ENCODE results near the gene EIF2AK2. TPM values are rescaled to one million over a fixed set of nuclear protein-coding genes. Genes with fewer than 3 reads are reported as not detected.

EIF2AK2 gene
- total RNA-seq, 1 donor from 2014 or later: 34.7 TPM

DNA sequence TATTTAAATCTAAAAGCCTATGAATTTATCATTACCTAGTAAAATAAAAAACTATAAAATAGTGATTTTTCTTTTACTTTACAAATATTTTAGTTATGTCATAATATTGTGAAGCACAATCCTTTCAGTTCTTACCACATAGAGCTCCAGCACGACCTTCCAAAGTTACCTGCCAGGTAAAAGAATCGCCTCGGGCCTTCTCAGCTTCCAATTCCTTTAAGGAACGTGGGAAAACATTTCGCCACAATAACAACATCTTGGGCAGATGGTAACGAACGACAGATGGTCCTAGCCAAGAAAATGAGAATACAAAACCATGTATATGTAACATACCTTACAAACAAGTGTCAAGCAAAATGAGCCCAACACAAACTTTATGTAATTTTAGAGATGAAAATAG, 96.3 kb downstream of the EIF2AK2 start:
- H3K27ac Mint-ChIP-seq: no peak overlapping the region

GRCh38 chr2:37059841-37060240, 96.9 kb downstream of the EIF2AK2 start:
- H3K27me3 Mint-ChIP-seq: no peaks in the 10 kb centered on the region
- no peak overlapping the region for H3K27ac Mint-ChIP-seq
- peaks cover 12% of the 10 kb centered on the region for H3K36me3 Mint-ChIP-seq (ENCODE audit: insufficient read depth)
- H3K4me3 Mint-ChIP-seq (ENCODE audit: low read depth): no peak overlapping the region
- H3K9me3 Mint-ChIP-seq (ENCODE audit: low read depth): no peaks in the 10 kb centered on the region
- DNase-seq (ENCODE audit: low spot score, unreplicated experiment): no peak
- TF ChIP-seq CTCF (IDR thresholded peaks at IDR 0.05; ENCODE audit: unreplicated experiment): no peak
- H3K4me1 Mint-ChIP-seq (ENCODE audit: low read depth): no peaks in the 10 kb centered on the region

More for the DNA sequence above, 96.3 kb downstream of the EIF2AK2 start:
- DNase-seq (ENCODE audit: low spot score, unreplicated experiment): no peak
- H3K4me3 Mint-ChIP-seq (ENCODE audit: low read depth): no peak overlapping the region
- no peak for TF ChIP-seq CTCF (IDR thresholded peaks at IDR 0.05; ENCODE audit: unreplicated experiment)
- no peaks in the 10 kb centered on the region for H3K9me3 Mint-ChIP-seq (ENCODE audit: low read depth)
- H3K27me3 Mint-ChIP-seq: no peaks in the 10 kb centered on the region
- H3K36me3 Mint-ChIP-seq (ENCODE audit: insufficient read depth): peaks cover 12% of the 10 kb centered on the region
- H3K4me1 Mint-ChIP-seq (ENCODE audit: low read depth): no peaks in the 10 kb centered on the region

GRCh38 chr2:37052600-37053332, 104.0 kb downstream of the EIF2AK2 start:
- no peaks in the 10 kb centered on the region for H3K4me1 Mint-ChIP-seq (ENCODE audit: low read depth)
- H3K27me3 Mint-ChIP-seq: no peaks in the 10 kb centered on the region
- TF ChIP-seq CTCF (IDR thresholded peaks at IDR 0.05; ENCODE audit: unreplicated experiment): no peak
- no peak overlapping the region for H3K27ac Mint-ChIP-seq
- peaks cover 14% of the 10 kb centered on the region for H3K36me3 Mint-ChIP-seq (ENCODE audit: insufficient read depth)
- H3K9me3 Mint-ChIP-seq (ENCODE audit: low read depth): no peaks in the 10 kb centered on the region
- H3K4me3 Mint-ChIP-seq (ENCODE audit: low read depth): no peak overlapping the region
- DNase-seq (ENCODE audit: low spot score, unreplicated experiment): no peak

Other genes with a start within 250 kb of the EIF2AK2 start
- gene STRN, start 190.4 kb downstream of the EIF2AK2 start, total RNA-seq: 17.6 and 19.9 TPM in 2 replicates
- 22.0 and 22.2 TPM in 2 replicates for gene HEATR5B, start 72.6 kb downstream of the EIF2AK2 start, total RNA-seq
- gene GPATCH11, start 72.5 kb downstream of the EIF2AK2 start, total RNA-seq: 4.3 and 4.4 TPM in 2 replicates
- not detected in 2 replicates for gene SULT6B1, start 31.7 kb upstream of the EIF2AK2 start, total RNA-seq
- gene CEBPZOS, start 39.5 kb upstream of the EIF2AK2 start, total RNA-seq: 0.84 and 1.0 TPM in 2 replicates
- 48.4 and 49.0 TPM in 2 replicates for gene CEBPZ, start 74.6 kb upstream of the EIF2AK2 start, total RNA-seq
- gene NDUFAF7, start 74.7 kb upstream of the EIF2AK2 start, total RNA-seq: 27.6 and 36.2 TPM in 2 replicates
- 56.6 and 56.7 TPM in 2 replicates for gene PRKD3, start 167.9 kb upstream of the EIF2AK2 start, total RNA-seq
- gene QPCT, start 187.7 kb upstream of the EIF2AK2 start, total RNA-seq: 2.7 TPM in 2 replicates